H1 (cell line): ENCODE results near the gene TMEM108. TPM values are rescaled to one million over a fixed set of nuclear protein-coding genes. Genes with fewer than 3 reads are reported as not detected.
"Not testable (repeated sequence)": the region's sequence is repeated elsewhere in the genome, so short reads cannot be mapped to it uniquely, and the experiment has no call there.

ENCODE experiments used
- CTCF ChIA-PET: fragments of 300-600 bp; sonication (Branson Sonifier 250); formaldehyde crosslinking; loops from one replicate; lab custom pipeline; 2021; ENCODE audit not compliant: partially characterized antibody; lab: Charles Lee
- POLR2A ChIA-PET: fragments of 300-600 bp; sonication (Branson Sonifier 250); formaldehyde crosslinking; loops from one replicate; lab custom pipeline; 2021; ENCODE audit warnings: inconsistent platforms; ENCODE audit not compliant: partially characterized antibody; lab: Charles Lee
- DNase-seq, 2 experiments: peaks; one replicate each; pipeline versions ENCODE4 v3.0.0 to v3.0.0-alpha.2; 2010 to 2022; ENCODE audit warnings: low spot score in 2 of 2, low read depth in 1 of 2, mixed read lengths in 1 of 2
- FAIRE-seq: peaks from 2 replicates; lab custom pipeline; 2011; peaks lifted over from hg19 to GRCh38; lab: Jason Lieb, UNC
- H2AFZ ChIP-seq: 2 replicates; pipeline ENCODE4 v1.8.1; 2012; ENCODE audit warnings: low read length, inconsistent platforms
- H2AK5ac ChIP-seq: 2 replicates; pipeline ENCODE4 v1.6.1; 2013; ENCODE audit warnings: low read depth, low read length
- H2BK120ac ChIP-seq: replicated peaks from 2 replicates; pipeline ENCODE3; 2013; ENCODE audit warnings: low read depth, low read length, inconsistent platforms
- H2BK12ac ChIP-seq: 2 replicates; pipeline ENCODE4 v1.6.1; 2013; ENCODE audit warnings: low read depth, low read length
- H2BK15ac ChIP-seq: 2 replicates; pipeline ENCODE4 v1.6.1; 2013; ENCODE audit warnings: low read length
- H2BK20ac ChIP-seq: 2 replicates; pipeline ENCODE4 v1.6.1; 2013; ENCODE audit warnings: low read length
- H2BK5ac ChIP-seq: 2 replicates; pipeline ENCODE4 v1.6.1; 2013; ENCODE audit warnings: low read depth, low read length
- H3K14ac ChIP-seq: 2 replicates; pipeline ENCODE4 v1.6.1; 2013; ENCODE audit warnings: inconsistent platforms; ENCODE audit not compliant: insufficient read length
- H3K18ac ChIP-seq: 2 replicates; pipeline ENCODE4 v1.6.1; 2013; ENCODE audit warnings: low read length; ENCODE audit errors: extremely low read depth
- H3K23ac ChIP-seq: 2 replicates; pipeline ENCODE4 v1.6.1; 2013; ENCODE audit warnings: inconsistent platforms; ENCODE audit not compliant: insufficient read length
- H3K23me2 ChIP-seq: 2 replicates; pipeline ENCODE4 v1.6.1; 2013; ENCODE audit warnings: low read depth, low read length
- H3K27ac ChIP-seq: 2 replicates; pipeline ENCODE4 v1.6.1; 2011; ENCODE audit warnings: low read depth, low read length, inconsistent platforms
- H3K27me3 ChIP-seq, 4 experiments: replicated peaks in 1 of 4; 1 replicate in 1 of 4; 2 replicates in 3 of 4; pipeline versions ENCODE4 v1.6.1 to v1.8.1; 2011 to 2013; ENCODE audit warnings: low read length in 3 of 4, mild to moderate bottlenecking in 3 of 4, inconsistent platforms in 2 of 4, mixed read lengths in 2 of 4, moderate library complexity in 1 of 4; ENCODE audit not compliant: control insufficient read depth in 3 of 4, insufficient read depth in 3 of 4; ENCODE audit errors: extremely low read depth in 1 of 4
- H3K36me3 ChIP-seq, 4 experiments: 2 replicates each; pipeline versions ENCODE4 v1.6.1 to v1.8.1; 2011 to 2013; ENCODE audit warnings: mild to moderate bottlenecking in 4 of 4, low read length in 3 of 4, moderate library complexity in 2 of 4, control low read depth in 1 of 4, inconsistent platforms in 1 of 4; ENCODE audit not compliant: insufficient read depth in 4 of 4, control insufficient read depth in 2 of 4
- H3K4ac ChIP-seq: replicated peaks from 2 replicates; pipeline ENCODE3; 2013; ENCODE audit warnings: low read length, low read depth, mixed read lengths, inconsistent platforms; ENCODE audit not compliant: insufficient read length
- H3K4me1 ChIP-seq, 4 experiments: replicated peaks in 1 of 4; 1 replicate in 1 of 4; 2 replicates in 3 of 4; pipeline versions ENCODE4 v1.6.1 to v1.8.1; 2011 to 2013; ENCODE audit warnings: low read length in 3 of 4, inconsistent platforms in 2 of 4, mixed read lengths in 1 of 4; ENCODE audit not compliant: insufficient read depth in 4 of 4, control insufficient read depth in 3 of 4
- H3K4me2 ChIP-seq, 2 experiments: 2 replicates each; pipeline versions ENCODE4 v1.6.1 to v1.8.1; 2011 to 2013; ENCODE audit warnings: low read depth in 2 of 2, low read length in 2 of 2, control low read depth in 1 of 2, inconsistent platforms in 1 of 2, mild to moderate bottlenecking in 1 of 2; ENCODE audit not compliant: insufficient read depth in 1 of 2
- H3K4me3 ChIP-seq, 4 experiments: fragments of 200-600, 300-600 bp in 1 of 4; sonication (generic), shearing (Covaris generic), sonication (Bioruptor Twin) in 1 of 4; 2 replicates each; pipeline versions ENCODE4 v1.5.1 to v1.8.1; 2011 to 2016; ENCODE audit warnings: low read length in 4 of 4, low read depth in 3 of 4, control low read depth in 2 of 4, inconsistent platforms in 2 of 4, mild to moderate bottlenecking in 2 of 4, mixed read lengths in 1 of 4, moderate library complexity in 1 of 4; ENCODE audit not compliant: insufficient read depth in 2 of 4; ENCODE audit errors: extremely low read depth in 1 of 4
- H3K56ac ChIP-seq: replicated peaks from 2 replicates; pipeline ENCODE3; 2013; ENCODE audit warnings: low read depth, mild to moderate bottlenecking, mixed read lengths, low read length, inconsistent platforms; ENCODE audit not compliant: insufficient read length
- H3K79me1 ChIP-seq: 2 replicates; pipeline ENCODE4 v1.6.1; 2013; ENCODE audit warnings: low read depth, low read length, control low read depth
- H3K79me2 ChIP-seq, 2 experiments: 2 replicates each; pipeline versions ENCODE4 v1.6.1 to v1.8.1; 2012 to 2013; ENCODE audit warnings: low read length in 2 of 2, mild to moderate bottlenecking in 2 of 2, inconsistent platforms in 1 of 2; ENCODE audit not compliant: insufficient read depth in 2 of 2, control insufficient read depth in 1 of 2
- H3K9ac ChIP-seq, 4 experiments: replicated peaks in 1 of 4; 1 replicate in 1 of 4; 2 replicates in 3 of 4; pipeline versions ENCODE4 v1.6.1 to v1.8.1; 2011 to 2013; ENCODE audit warnings: low read depth in 3 of 4, low read length in 3 of 4, control low read depth in 2 of 4, mild to moderate bottlenecking in 2 of 4, moderate library complexity in 2 of 4, inconsistent platforms in 1 of 4; ENCODE audit errors: extremely low read depth in 1 of 4
- H3K9me3 ChIP-seq, 2 experiments: 2 replicates each; pipeline versions ENCODE4 v1.6.1 to v1.8.1; 2012 to 2013; ENCODE audit warnings: mild to moderate bottlenecking in 2 of 2, moderate library complexity in 2 of 2, control low read depth in 1 of 2, inconsistent platforms in 1 of 2, low read depth in 1 of 2, low read length in 1 of 2, mixed read lengths in 1 of 2; ENCODE audit not compliant: insufficient read depth in 2 of 2
- H4K20me1 ChIP-seq, 2 experiments: replicated peaks in 1 of 2; 2 replicates each; pipeline versions ENCODE3 to v1.8.1; 2011 to 2013; ENCODE audit warnings: inconsistent platforms in 2 of 2, low read length in 2 of 2, mild to moderate bottlenecking in 1 of 2; ENCODE audit not compliant: insufficient read depth in 2 of 2, control insufficient read depth in 1 of 2
- H4K5ac ChIP-seq: 2 replicates; pipeline ENCODE4 v1.6.1; 2013; ENCODE audit warnings: low read length, low read depth, mixed read lengths, inconsistent platforms; ENCODE audit not compliant: insufficient read length
- H4K8ac ChIP-seq: 2 replicates; pipeline ENCODE4 v1.8.0; 2013; ENCODE audit warnings: mild to moderate bottlenecking, moderate library complexity, low read length, inconsistent platforms; ENCODE audit not compliant: insufficient read depth; ENCODE audit errors: extremely low read depth
- H4K91ac ChIP-seq: replicated peaks from 2 replicates; pipeline ENCODE3; 2013; ENCODE audit warnings: low read length, mixed read lengths, inconsistent platforms; ENCODE audit not compliant: insufficient read length
- WGBS, 2 experiments: shearing (Covaris generic) in 1 of 2; methylation state at CpG; one replicate each; pipeline versions ENCODE4 v1.1.6 to v1.1.7; 2013 to 2015; ENCODE audit warnings: low lambda C conversion rate in 2 of 2, mixed read lengths in 2 of 2, inconsistent platforms in 1 of 2, low coverage in 1 of 2, missing lambda C conversion rate in 1 of 2; ENCODE audit not compliant: insufficient replicate concordance in 2 of 2, insufficient coverage in 1 of 2, insufficient read length in 1 of 2; ENCODE audit errors: extremely low coverage in 1 of 2, missing lambda C conversion rate in 1 of 2; 5-methylcytosine and 5-hydroxymethylcytosine counted together
- polyA plus RNA-seq, 7 experiments: library from polyadenylated mRNA; depleted of rRNA in 3 of 7; stranded (reverse) in 5 of 7; unstranded in 2 of 7; fragments of >200 nt in 5 of 7; fragments of 200-250 nt in 2 of 7; gene quantifications; 1 replicate in 5 of 7; 2 replicates in 1 of 7; 4 replicates in 1 of 7; pipeline versions ENCODE4 v1.2.1 to v1.2.3, GENCODE V29; 2011 to 2013; ENCODE audit warnings: missing spikeins in 2 of 7, mixed read lengths in 2 of 7
- total RNA-seq: library from RNA; stranded (reverse); fragmentation: NEBNext Ultra II Directional; extraction: Animal tissue kit (Norgen Biotek cat#: 25700); gene quantifications from 2 replicates; pipeline ENCODE4 v1.2.1, GENCODE V29; 2021

TMEM108 gene
- total and polyA plus RNA-seq, 2 of the 8 experiments (the other 6 are each of a cell fraction or from before 2014, with no cell fraction given) = 14.3 to 16.2 TPM

GRCh38 chr3:133005032-133005431 lies 33.2 kb upstream of the TMEM108 start:
- CTCF ChIA-PET = not testable (repeated sequence)

More at GRCh38 chr3:133005032-133005431, 33.2 kb upstream of the TMEM108 start:
- H3K18ac ChIP-seq, H4K91ac ChIP-seq, H3K9ac ChIP-seq, H3K23me2 ChIP-seq, H3K27ac ChIP-seq, H3K14ac ChIP-seq, H2BK15ac ChIP-seq, H2BK120ac ChIP-seq, H3K4me2 ChIP-seq, H4K5ac ChIP-seq, DNase-seq, H3K4me1 ChIP-seq, H2BK5ac ChIP-seq, H3K79me1 ChIP-seq, H2BK12ac ChIP-seq, H3K36me3 ChIP-seq, H3K27me3 ChIP-seq, H2BK20ac ChIP-seq, H3K23ac ChIP-seq, H4K20me1 ChIP-seq, H4K8ac ChIP-seq, H2AK5ac ChIP-seq, H3K4me3 ChIP-seq, H3K79me2 ChIP-seq, H3K56ac ChIP-seq, H3K4ac ChIP-seq, POLR2A ChIA-PET, FAIRE-seq, H2AFZ ChIP-seq: not testable (repeated sequence)
- 85% methylated on average over 6 of the region's 9 CpGs; no CpG with 5 or more reads in 1 of the 2 experiments for WGBS, 2 experiments
- H3K9me3 ChIP-seq = peaks cover 9 to 14% of the 10 kb centered on the region in 2 experiments
